Measurements from ENCODE around the gene TGM2.

Gene TGM2

GRCh38 chr20:38161412-38161774, 3.7 kb downstream of the TGM2 start:
- DNase-seq (ENCODE audit: low read depth): no peak

DNA sequence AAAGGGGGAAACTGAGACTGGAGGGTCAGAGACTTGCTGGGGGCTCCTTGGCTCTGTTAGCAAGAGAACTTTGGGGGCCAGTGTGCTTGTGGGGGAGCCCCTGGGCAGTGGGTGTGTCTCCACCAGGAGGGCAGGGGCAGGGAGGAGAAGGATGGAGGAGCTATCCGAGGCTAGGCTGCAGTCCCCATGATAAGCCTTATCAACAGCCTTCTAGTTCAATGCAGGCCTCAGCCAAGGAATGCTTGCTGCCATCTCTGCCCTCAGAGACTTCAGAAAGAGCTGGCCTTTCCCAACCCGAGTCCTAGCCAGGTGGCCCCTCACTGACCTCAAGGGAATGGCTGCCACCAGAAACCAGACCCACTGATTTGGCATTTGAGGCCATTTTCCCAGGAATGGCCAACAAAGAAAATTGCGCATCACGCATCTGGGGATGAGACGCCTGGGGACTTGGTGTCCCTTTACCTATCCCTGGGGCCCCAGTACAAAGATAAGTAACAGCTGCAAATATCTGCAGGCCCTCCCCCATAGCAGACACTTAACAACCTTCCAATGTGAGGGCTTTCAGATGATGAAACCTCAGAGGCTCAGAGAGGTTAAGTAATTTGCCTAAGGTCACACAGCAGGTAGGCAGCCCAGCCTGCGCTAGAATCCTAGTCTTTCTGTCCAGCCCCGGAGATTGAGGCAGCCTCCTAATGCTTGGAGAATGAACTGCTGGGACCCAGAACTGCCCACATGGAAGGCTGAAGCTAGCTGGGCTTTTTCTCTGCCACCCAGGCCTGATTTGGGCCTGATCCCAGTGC, 4.9 kb downstream of the TGM2 start:
- no peak for DNase-seq (ENCODE audit: low read depth)

- no peak for DNase-seq (ENCODE audit: low read depth)
These were observed 5.5 kb downstream of the TGM2 start for GRCh38 chr20:38159566-38159956.

- no peak for DNase-seq (ENCODE audit: low read depth)
These were observed 6.2 kb downstream of the TGM2 start for GRCh38 chr20:38158701-38159351.

DNA sequence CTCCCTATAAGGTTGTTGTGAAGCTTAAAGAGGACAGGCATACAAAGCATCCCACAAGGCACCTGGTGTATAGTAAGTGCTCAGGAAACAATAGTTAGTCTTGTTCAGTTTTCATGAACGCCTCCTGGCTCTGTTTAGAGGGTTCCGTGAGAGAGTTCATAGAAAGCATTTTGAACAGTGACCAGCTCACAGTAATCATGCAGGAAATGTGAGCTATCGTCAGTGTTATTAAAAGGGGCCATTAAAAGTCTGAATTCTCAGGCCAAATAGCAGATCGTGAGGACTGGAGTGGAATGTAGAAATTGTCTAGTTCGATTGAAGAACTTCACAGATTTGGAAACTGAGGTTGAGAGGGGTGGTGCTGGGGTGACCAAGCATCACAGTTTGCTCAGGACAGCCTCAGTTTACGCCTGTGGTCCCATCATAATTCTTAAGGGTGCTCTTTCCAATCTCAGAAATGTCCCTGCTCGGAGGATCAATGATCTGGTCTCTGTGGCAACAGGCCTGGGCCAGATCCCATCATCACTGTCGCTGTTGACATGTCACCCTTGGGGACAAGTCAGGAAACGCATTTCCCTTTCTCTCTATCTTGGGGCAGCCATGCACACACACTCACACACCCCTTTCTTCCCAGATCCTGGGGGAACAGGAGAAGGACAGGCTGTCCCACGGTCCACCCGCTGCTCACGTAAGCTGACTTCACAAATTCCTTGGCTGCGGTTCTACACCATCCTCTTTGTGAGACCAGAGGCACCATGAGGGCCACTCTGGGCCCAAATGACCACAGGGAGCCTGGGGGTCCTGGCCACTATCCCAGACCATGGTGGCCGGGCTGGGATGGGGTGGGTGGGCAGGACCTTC, 7.2 kb downstream of the TGM2 start:
- no peak for DNase-seq (ENCODE audit: low read depth)

- DNase-seq (ENCODE audit: low read depth): no peak
These were observed 8.0 kb downstream of the TGM2 start for GRCh38 chr20:38156888-38157634.

DNA sequence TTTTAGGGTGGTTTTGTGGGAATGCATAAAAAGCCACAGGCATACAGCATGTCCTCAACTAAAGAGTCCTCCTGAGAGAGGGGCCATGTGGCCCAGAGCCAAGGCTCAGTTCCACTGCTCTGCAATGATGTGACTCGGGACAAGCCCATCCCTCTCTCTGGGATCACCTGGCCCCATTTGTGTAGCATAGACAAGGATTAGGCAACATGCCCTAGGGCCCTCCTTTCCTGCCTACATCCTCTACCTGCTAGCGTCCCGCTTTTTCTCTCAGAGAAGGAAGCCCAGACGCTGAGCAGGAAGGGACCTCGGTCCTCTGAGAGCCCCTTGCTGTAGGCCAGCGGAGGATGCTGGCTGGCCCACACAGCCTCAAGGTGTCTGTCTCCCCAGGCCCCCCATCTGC, 8.8 kb downstream of the TGM2 start:
- DNase-seq (ENCODE audit: low read depth): no peak

DNA sequence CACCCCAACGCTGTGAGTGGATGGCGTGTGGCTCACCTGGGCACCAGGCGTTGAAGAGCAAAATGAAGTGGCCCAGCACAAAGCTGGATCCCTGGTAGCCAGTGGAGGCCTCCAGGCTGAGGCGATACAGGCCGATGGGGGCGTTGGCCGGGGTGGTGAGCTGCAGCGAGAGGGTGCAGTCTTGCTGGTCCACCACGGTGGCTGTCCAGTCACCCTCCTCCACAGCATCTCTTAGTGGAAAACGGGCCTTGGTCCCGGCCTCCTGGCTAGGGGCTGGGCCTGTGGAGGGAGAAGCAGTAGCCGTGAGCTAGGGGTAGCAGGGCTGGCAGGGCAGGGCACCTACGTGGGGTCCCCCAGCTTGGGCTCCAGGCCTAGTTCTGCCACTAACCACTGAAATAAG, 9.3 kb downstream of the TGM2 start:
- no peak for DNase-seq (ENCODE audit: low read depth)

DNA sequence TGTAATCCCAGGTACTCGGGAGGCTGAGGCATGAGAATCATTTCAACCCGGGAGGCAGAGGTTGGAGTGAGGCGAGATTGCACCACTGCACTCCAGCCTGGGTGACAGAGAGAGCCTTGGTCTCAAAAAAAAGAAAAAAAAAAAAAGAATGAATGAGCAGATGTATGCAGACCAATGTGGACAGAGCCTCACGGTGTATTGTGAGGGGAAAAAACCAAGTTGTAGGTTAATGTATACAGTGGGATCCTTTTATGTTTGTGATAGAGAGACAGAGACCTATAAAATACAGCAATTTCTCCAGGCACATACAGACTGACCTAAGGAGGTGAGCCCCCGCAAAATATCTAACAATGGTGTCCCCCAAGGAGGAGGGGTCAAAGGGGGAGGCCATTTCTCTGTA, 11.7 kb downstream of the TGM2 start:
- no peak for DNase-seq (ENCODE audit: low read depth)

DNA sequence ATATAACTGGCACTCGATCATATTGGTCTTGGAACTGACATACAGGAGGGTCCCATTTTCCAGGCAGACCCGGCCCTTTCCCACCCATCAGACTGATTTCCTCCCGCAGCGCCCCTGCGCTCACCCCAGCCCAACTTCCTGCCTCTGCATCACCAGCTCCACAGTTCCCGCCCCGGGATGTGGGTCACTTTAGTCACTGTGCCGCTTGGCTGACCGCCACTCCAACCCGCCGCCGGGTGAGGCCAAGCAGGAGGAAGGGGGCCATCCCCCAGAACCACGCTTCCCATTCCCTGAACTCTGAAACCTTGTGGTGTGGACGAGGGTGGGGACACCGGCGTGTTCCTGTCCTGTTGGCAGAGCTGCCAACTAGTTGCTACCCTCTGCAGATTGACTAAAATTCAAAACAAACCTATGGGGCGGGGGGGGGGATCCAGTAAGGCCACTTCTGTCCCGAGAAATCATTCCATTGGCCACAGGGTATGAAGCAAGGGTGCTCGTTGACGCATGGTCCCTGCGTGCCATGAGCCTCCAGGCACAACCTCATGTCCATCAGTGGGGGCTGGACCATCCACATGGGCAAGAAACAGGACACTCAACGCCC, 12.3 kb downstream of the TGM2 start:
- peak; percentile 40 for DNase-seq (ENCODE audit: low read depth)

DNA sequence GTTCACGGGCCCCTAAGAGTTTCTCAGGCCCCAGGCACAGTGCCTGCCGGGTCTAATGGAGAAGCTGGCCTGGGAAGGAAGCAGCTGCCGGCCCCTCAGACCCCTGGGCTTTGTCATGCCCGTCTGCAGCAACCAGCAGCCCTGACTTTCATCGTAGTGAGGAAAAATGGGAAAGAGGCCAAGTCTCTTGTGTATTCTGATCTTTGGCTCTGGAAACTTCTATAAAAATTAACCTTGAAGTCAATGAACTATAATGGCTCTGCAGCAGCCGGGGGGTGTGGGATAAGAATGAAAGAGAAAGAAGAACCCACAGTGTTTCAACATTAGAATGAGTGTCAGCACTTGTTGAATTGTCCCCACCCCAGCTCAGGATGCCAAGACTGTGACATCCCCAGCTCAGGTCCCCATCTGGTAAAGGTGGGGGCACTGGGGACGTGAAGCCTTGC, 12.9 kb downstream of the TGM2 start:
- no peak for DNase-seq (ENCODE audit: low read depth)

GRCh38 chr20:38151455-38151854, 13.6 kb downstream of the TGM2 start:
- DNase-seq (ENCODE audit: low read depth): no peak

DNA sequence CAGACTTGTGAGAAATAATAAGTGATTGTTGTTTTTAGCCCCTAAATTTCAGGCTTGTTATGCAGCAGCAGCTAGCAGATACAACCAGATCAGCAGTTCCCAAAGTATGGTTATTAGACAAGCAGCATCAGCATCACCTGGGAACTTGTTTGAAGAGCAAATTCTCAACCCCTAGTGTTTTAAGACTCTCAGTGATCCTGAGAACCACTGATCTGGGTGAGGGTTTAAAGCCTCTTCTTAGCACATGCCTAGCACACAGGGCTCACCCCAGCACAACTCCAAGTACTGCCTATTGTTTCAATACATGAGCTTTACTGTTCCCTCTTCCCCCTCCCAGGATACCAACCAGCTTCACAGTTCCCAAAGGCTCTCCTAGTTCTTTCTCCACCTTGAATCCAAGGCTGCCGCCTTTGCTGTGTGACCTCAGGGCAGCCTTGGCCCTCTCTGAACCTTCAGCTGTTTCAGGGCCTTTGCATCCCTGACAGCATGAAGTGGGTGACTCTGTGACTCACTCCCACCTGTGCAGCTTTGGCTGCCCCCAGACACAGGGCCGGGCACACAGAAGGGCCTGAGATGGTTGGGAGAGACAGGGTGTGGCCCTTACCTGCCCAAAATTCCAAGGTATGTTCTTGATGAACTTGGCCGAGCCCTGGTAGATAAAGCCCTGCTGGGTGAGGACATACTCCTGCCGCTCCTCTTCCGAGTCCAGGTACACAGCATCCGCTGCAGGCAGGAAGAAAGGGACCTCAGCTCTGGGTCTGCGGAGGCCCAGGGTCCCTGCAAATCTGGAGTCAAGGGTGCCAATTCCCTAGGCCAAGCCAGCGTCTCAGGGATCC, 14.5 kb downstream of the TGM2 start:
- DNase-seq (ENCODE audit: low read depth): no peak

DNA sequence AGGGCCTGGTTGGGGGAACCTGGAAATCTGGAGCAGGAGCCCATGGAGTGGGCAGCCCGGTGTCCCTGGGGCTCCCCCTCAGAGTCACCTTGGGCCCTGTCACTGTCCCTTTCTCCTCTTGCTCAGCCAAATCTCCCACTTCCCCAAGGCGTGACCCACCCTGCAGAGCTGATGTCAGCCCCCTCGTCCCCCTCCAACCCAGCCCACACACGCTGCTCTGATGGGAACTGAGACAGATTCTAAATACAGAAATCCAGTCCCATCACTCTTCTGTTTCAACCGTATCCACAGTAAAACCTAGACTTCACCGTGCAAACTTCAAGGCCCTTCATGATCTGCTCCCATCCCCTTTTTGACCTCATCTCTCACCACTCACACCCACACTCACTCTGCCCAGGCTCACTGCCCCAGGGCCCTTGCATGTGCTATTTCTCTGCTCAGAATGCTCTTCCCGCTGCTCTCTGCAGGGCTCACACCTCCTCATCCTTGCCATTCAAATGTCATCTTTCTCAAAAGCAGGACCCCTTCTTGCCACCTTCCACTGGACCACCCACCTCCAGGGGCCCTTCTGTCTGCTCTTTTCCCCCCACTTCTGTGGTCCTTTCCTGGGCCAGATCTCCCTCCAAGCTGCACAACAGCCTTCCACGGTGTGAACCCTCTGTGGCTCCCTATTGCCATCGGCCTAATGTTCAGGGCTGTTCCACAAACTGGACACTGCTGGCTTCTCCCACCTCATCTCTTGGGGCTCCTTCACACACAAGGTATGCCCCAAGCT, 16.6 kb downstream of the TGM2 start:
- DNase-seq (ENCODE audit: low read depth): no peak

DNA sequence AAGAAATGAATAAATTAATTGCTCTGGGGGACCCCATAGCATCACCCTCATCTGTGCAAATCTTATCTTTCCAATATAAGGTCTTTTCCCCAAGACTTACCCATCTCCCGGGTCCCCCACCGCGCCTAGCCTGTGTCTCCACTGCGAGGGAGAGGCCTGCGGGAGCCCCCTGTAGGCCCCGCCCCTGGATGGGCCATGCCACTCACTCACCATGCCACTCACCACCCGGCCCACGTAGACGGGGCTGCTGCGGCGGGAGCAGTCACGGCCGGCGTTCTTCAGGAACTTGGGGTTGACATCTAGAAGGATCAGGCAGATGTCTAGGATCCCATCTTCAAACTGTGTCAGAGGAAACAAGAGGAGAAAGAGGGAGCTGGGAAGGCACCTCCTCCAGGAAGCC, 17.3 kb downstream of the TGM2 start:
- DNase-seq (ENCODE audit: low read depth): no peak

DNA sequence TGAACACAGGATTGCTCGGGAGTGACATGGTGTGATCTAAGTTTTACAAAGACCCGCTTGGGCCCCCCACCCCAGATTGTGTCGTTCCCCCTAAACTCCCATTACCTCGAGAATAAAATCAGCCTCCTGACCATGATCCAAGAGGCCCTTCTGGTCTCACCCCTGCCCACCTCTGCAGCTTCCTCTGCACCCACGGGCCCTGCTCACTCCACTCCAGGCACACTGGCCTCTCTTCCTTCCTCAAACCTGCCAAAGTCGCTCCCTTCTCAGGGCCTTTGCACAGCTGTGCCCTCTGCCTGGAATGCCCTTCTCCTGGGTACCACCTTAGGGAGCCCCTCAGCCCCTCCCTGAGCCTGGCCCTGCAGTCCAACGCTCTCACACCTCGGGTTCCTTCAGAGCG, 17.9 kb downstream of the TGM2 start:
- no peak for DNase-seq (ENCODE audit: low read depth)

GRCh38 chr20:38146628-38147027, 18.4 kb downstream of the TGM2 start:
- DNase-seq (ENCODE audit: low read depth): no peak

DNA sequence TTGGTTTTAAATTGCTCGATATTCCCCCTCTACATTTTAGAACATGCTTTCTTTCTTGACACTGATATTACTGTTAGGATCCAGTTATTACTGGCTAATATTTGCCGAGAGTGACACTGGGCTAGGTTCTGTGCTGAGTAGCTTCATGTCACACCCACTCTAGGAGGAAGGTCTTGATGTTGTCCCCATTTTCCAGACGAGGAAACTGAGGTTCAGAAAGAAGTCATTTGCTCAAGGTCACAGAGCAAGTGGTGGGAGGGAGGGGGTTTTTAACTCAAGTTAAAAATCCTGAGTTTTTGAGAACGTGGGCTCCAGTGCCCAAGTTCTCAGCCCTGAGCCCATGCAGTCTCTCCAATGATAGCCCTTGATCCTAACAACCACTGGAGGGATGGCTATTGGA, 18.9 kb downstream of the TGM2 start:
- no peak for DNase-seq (ENCODE audit: low read depth)

GRCh38 chr20:38145729-38146075, 19.4 kb downstream of the TGM2 start:
- DNase-seq (ENCODE audit: low read depth): no peak

Data from activated T-cell treated with anti-CD3 and anti-CD28 coated beads for 48 hours (primary cell).